Testis (tissue), 2 donors: Measurements from ENCODE around the gene INPP5A.

Source experiments
- CTCF ChIP-seq, 3 experiments: fragments of 450-650 bp in 2 of 3; fragments of 200-600 bp in 1 of 3; sonication (generic) in 1 of 3; IDR thresholded peaks; one replicate each; pipeline ENCODE4 v1.5.1; 2016 to 2019; ENCODE audit warnings: antibody characterized with exemption in 3 of 3, mild to moderate bottlenecking in 2 of 3, moderate library complexity in 1 of 3
- POLR2A ChIP-seq: fragments of 450-650 bp; IDR thresholded peaks from one replicate; pipeline ENCODE4 v1.6.1; 2017; ENCODE audit warnings: antibody characterized with exemption, mild to moderate bottlenecking, moderate library complexity

- TF ChIP-seq POLR2A = no peak
- TF ChIP-seq CTCF (IDR thresholded peaks at IDR 0.05) = no peak
Observed at GRCh38 chr10:132790934-132791829, 253.6 kb downstream of the INPP5A start.
